BE2C (cell line): ENCODE measurements around the gene COPG2.

ENCODE experiments used
- DNase-seq: peaks from one replicate; pipeline ENCODE4 v3.0.0-alpha.2; 2020
- H3K27me3 ChIP-seq: fragments of 250-450 bp; sonication (Bioruptor Pico); 2 replicates; pipeline ENCODE4 v1.5.1; 2020; ENCODE audit warnings: mild to moderate bottlenecking
- H3K36me3 ChIP-seq: fragments of 250-450 bp; sonication (Bioruptor Pico); 2 replicates; pipeline ENCODE4 v1.5.1; 2020; ENCODE audit warnings: mild to moderate bottlenecking
- H3K4me1 ChIP-seq: fragments of 250-450 bp; sonication (Bioruptor Pico); 2 replicates; pipeline ENCODE4 v1.5.1; 2020
- H3K4me3 ChIP-seq: 2 replicates; pipeline ENCODE4 v1.5.1; 2011; ENCODE audit warnings: low read depth, low read length
- H3K9me3 ChIP-seq: fragments of 250-450 bp; sonication (Bioruptor Pico); 2 replicates; pipeline ENCODE4 v1.5.1; 2020
- CTCF ChIP-seq: IDR thresholded peaks from 2 replicates; pipeline ENCODE4 v1.5.1; 2012; ENCODE audit warnings: mild to moderate bottlenecking, low read depth, low read length

Gene COPG2

GRCh38 chr7:130458257-130458656, 210.3 kb downstream of the COPG2 start:
- no peak overlapping the region for H3K4me3 ChIP-seq
- H3K27me3 ChIP-seq, result no peaks in the 10 kb centered on the region; the same call in 1 of the 2 replicates
- no peaks in the 10 kb centered on the region for H3K36me3 ChIP-seq
- no peak for DNase-seq
- no peak for TF ChIP-seq CTCF
- no peaks in the 10 kb centered on the region for H3K9me3 ChIP-seq
- no peaks in the 10 kb centered on the region for H3K4me1 ChIP-seq
